Activated T-helper 1 cell treated with anti-CD3 and anti-CD28 coated beads, Interleukin-12 subunit alpha, Interleukin-12 subunit beta, Interleukin-2, Interleukin-4 antibody, amounts not matched to agents 30 ng/mL and 10 ng/mL and 1 ng/mL, durations not matched to agents 14 hours and 24 hours and 36 hours (primary cell): ENCODE measurements around the gene KHDC3L. TPM values are rescaled to one million over a fixed set of nuclear protein-coding genes. Genes with fewer than 3 reads are reported as not detected.
A peak's percentile ranks its signal among the peaks of the same experiment; 100 is the strongest.
"Not testable (repeated sequence)": the region's sequence is repeated elsewhere in the genome, so short reads cannot be mapped to it uniquely, and the experiment has no call there.

ENCODE experiments used
- DNase-seq: peaks from one replicate; pipeline ENCODE4 v3.0.0; 2021; ENCODE audit warnings: low spot score
- H3K27ac Mint-ChIP-seq: one replicate; pipeline ENCODE4 v1.8.0; 2021; ENCODE audit warnings: mild to moderate bottlenecking, mixed read lengths
- H3K27me3 Mint-ChIP-seq: one replicate; pipeline ENCODE4 v1.8.0; 2022; ENCODE audit warnings: mild to moderate bottlenecking, moderate library complexity, mixed read lengths; ENCODE audit not compliant: insufficient read depth
- H3K36me3 Mint-ChIP-seq: one replicate; pipeline ENCODE4 v1.8.0; 2021; ENCODE audit warnings: low read depth, mixed read lengths
- H3K4me1 Mint-ChIP-seq: one replicate; pipeline ENCODE4 v1.8.0; 2021; ENCODE audit warnings: low read depth, mixed read lengths
- H3K4me3 Mint-ChIP-seq: one replicate; pipeline ENCODE4 v1.8.0; 2021; ENCODE audit warnings: mild to moderate bottlenecking, moderate library complexity, mixed read lengths
- H3K9me3 Mint-ChIP-seq: one replicate; pipeline ENCODE4 v1.8.0; 2021; ENCODE audit warnings: mixed read lengths
- intact Hi-C: fragments of 100-400 bp; cut with micrococcal nuclease; formaldehyde crosslinking; loops from one replicate; pipeline ENCODE4 v1.15.1; 2024
- total RNA-seq: library from RNA; stranded (reverse); gene quantifications from 2 replicates; pipeline ENCODE4 v1.2.3, GENCODE V29; 2022

Gene KHDC3L
- total RNA-seq, 1 donor from 2014 or later, result not detected

GRCh38 chr6:73381531-73381930 is 19.1 kb downstream of the KHDC3L start:
- H3K27me3 Mint-ChIP-seq, H3K36me3 Mint-ChIP-seq, H3K4me1 Mint-ChIP-seq, H3K27ac Mint-ChIP-seq, H3K9me3 Mint-ChIP-seq, H3K4me3 Mint-ChIP-seq, intact Hi-C loops, DNase-seq: not testable (repeated sequence)

- peaks cover 5% of the 10 kb centered on the region for H3K27me3 Mint-ChIP-seq
- DNase-seq, result no peak
- H3K9me3 Mint-ChIP-seq, result no peaks in the 10 kb centered on the region
- H3K27ac Mint-ChIP-seq, result no peak overlapping the region
- no peak overlapping the region for H3K4me3 Mint-ChIP-seq
- H3K36me3 Mint-ChIP-seq, result no peaks in the 10 kb centered on the region
- H3K4me1 Mint-ChIP-seq, result no peaks in the 10 kb centered on the region
- intact Hi-C loops, result no loop called here
These were observed 20.1 kb downstream of the KHDC3L start for GRCh38 chr6:73382462-73383113.

GRCh38 chr6:73388433-73388799 is 26.0 kb downstream of the KHDC3L start:
- DNase-seq, result no peak
- Mint-ChIP-seq H3K4me1 (peaks cover 19% of the 10 kb centered on the region), H3K9me3 (no peaks in the 10 kb centered on the region), H3K27ac (peak overlapping the region; percentile 74), H3K36me3 (no peaks in the 10 kb centered on the region), H3K27me3 (peaks cover 4% of the 10 kb centered on the region), H3K4me3 (peak overlapping the region; percentile 75)
- intact Hi-C loops, result loop anchor here (1.0 to 5.0 kb wide), 4 partner anchors 62 to 976 kb away; partner anchors contain the start of gene KCNQ5

GRCh38 chr6:73388800-73389512 is 26.5 kb downstream of the KHDC3L start:
- Mint-ChIP-seq H3K4me1 (peaks cover 19% of the 10 kb centered on the region), H3K27ac (peak overlapping the region; percentile 74), H3K9me3 (no peaks in the 10 kb centered on the region), H3K27me3 (peaks cover 3% of the 10 kb centered on the region), H3K4me3 (peak overlapping the region; percentile 75), H3K36me3 (no peaks in the 10 kb centered on the region)
- DNase-seq, result peak; percentile 51
- intact Hi-C loops, result loop anchor here (1.0 to 5.0 kb wide), 4 partner anchors 62 to 977 kb away; partner anchors contain the start of gene KCNQ5

DNA sequence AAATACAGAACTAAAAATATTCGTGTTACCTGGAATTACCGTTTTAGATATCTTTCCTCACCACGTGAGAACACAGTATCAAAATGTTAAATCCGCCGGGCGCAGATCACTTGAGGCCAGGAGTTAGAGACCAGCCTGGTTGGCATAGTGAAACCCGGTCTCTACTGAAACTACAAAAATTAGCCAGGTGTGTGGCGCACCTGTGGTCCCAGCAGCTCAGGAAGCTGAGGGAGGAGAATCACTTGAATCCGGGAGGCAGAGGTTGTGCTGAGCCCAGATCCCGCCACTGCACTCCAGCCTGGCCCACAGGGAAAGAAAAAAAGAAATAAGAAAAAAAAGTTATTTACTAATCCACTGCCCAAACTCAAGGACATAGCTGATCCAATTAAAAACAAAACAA is 27.4 kb downstream of the KHDC3L start:
- Mint-ChIP-seq H3K27me3 (no peaks in the 10 kb centered on the region), H3K4me1 (peaks cover 19% of the 10 kb centered on the region), H3K27ac (no peak overlapping the region), H3K9me3 (no peaks in the 10 kb centered on the region), H3K4me3 (no peak overlapping the region), H3K36me3 (no peaks in the 10 kb centered on the region)
- DNase-seq, result no peak
- intact Hi-C loops, result loop anchor here (2.0 to 5.0 kb wide), 2 partner anchors 61 to 768 kb away; partner anchors contain the start of gene KCNQ5

DNA sequence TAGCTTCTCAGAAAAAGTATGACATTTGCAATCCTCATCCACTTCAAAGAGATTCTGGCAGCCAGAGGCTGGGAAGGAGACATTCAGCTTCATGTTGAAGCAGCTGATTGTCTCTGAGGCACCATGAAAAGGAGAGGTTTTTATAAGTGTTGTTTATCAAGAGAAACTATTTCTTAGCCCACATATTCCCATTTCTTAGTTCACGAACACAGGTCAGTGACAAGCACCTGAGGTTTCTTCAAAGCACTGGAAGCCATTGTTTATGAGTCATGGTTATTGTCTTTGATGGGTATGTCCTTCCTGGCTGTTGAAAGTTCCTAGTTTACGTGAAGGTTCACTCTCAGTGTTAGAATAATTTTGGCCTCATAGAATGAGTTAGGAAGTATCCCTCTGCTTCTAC is 29.2 kb downstream of the KHDC3L start:
- intact Hi-C loops, result no loop called here
- H3K4me1 Mint-ChIP-seq, result peaks cover 19% of the 10 kb centered on the region
- no peaks in the 10 kb centered on the region for H3K27me3 Mint-ChIP-seq
- H3K9me3 Mint-ChIP-seq, result no peaks in the 10 kb centered on the region
- H3K4me3 Mint-ChIP-seq, result peak overlapping the region; percentile 22
- no peak for DNase-seq
- peak overlapping the region; percentile 49 for H3K27ac Mint-ChIP-seq
- H3K36me3 Mint-ChIP-seq, result peaks cover 3% of the 10 kb centered on the region

- peaks cover 19% of the 10 kb centered on the region for H3K4me1 Mint-ChIP-seq
- H3K27me3 Mint-ChIP-seq, intact Hi-C loops, H3K36me3 Mint-ChIP-seq, H3K27ac Mint-ChIP-seq, DNase-seq, H3K9me3 Mint-ChIP-seq: not testable (repeated sequence)
- H3K4me3 Mint-ChIP-seq, result peak overlapping the region; percentile 22
These were observed 29.7 kb downstream of the KHDC3L start for GRCh38 chr6:73392188-73392587.

DNA sequence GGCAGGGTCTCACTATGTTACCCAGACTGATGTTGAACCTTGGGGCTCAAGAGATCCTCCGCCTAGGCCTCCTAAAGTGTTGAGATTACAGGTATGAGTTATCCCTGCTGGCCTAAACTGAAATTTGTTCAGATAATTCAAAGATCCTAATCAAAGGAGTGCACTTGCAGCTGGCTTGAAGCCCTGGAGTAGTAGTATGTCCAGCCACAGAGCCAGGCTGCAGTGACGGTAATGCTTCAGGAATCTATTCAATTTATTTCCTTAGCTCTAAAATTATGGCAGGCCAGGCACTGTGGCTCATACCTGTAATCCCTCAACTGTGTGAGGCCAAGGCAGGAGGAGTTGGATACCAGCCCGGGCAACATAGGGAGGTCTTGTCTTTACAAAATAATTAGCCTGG is 30.8 kb downstream of the KHDC3L start:
- Mint-ChIP-seq H3K9me3 (no peaks in the 10 kb centered on the region), H3K4me1 (peaks cover 19% of the 10 kb centered on the region), H3K27me3 (no peaks in the 10 kb centered on the region), H3K4me3 (no peak overlapping the region), H3K36me3 (peaks cover 3% of the 10 kb centered on the region), H3K27ac (no peak overlapping the region)
- DNase-seq, result no peak
- intact Hi-C loops, result no loop called here

DNA sequence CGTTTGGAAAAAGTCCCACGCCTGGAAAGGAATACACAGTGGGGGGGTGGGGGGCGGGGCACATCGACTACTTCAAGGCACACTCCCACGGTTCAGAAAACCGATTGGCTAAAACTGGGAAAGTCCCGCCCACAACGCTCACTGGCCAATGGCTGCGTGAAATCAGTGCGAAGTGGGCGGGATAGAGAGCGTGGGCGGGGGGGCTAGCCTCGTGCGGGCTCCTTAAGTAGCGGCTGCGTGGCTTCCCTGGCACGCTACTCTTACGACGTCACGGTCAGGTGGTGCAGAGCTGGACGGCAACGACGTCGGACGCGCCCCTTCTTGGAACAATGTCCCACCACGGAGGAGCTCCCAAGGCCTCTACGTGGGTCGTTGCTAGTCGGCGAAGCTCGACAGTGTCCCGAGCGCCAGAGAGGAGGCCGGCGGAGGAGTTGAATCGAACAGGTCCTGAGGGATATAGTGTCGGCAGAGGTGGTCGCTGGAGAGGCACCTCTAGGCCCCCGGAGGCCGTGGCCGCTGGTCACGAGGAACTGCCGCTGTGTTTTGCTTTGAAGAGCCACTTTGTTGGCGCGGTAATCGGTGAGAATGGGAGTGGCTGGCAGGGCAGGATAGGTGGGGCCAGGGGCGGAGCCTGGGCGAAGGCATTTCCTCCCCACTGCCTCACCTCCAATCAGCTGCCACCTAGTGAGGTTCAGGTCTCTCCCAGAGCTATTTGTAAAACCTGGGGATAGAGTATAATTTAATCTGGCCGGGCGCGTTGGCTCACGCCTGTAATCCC is 32.3 kb downstream of the KHDC3L start, which contains the start of gene DDX43:
TSS of gene DDX43 (plus strand) at position 252 of the 778 bp plus-strand sequence. CDS start at position 330, 78 bp downstream.
- Mint-ChIP-seq H3K36me3 (peaks cover 3% of the 10 kb centered on the region), H3K9me3 (no peaks in the 10 kb centered on the region)

DNA sequence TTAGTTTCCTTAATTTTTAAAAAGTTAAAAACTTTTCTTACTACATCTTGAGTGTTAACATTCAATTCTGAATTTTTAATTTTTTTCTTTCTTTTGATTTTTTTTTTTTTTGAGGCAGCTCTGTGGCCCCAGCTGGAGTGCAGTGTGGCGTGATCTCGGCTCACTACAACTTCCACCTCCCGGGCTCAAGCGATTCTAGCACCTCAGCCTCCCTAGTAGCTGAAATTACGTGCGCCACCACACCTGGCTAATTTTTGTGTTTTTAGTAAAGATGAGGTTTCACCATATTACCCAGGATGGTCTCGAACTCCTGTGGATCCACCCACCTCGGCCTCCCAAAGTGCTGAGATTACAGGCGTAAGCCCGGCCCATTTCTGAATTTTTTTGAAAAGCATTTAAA is 33.4 kb downstream of the KHDC3L start:
- no peak for DNase-seq
- no peak overlapping the region for H3K27ac Mint-ChIP-seq
- peaks cover 13% of the 10 kb centered on the region for H3K4me1 Mint-ChIP-seq
- no peaks in the 10 kb centered on the region for H3K27me3 Mint-ChIP-seq
- H3K4me3 Mint-ChIP-seq, result no peak overlapping the region
- H3K36me3 Mint-ChIP-seq, result peaks cover 3% of the 10 kb centered on the region
- no peaks in the 10 kb centered on the region for H3K9me3 Mint-ChIP-seq
- intact Hi-C loops, result no loop called here

More for the DNA sequence above, 32.3 kb downstream of the KHDC3L start, which contains the start of gene DDX43:
- peak; percentile 36 for DNase-seq
- Mint-ChIP-seq H3K4me3 (peak within 1 kb of the TSS; percentile 77), H3K4me1 (peaks cover 14% of the 10 kb centered on the region), H3K27me3 (no peaks in the 10 kb centered on the region), H3K27ac (peak within 1 kb of the TSS; percentile 79)
- intact Hi-C loops, result no loop called here

DNA sequence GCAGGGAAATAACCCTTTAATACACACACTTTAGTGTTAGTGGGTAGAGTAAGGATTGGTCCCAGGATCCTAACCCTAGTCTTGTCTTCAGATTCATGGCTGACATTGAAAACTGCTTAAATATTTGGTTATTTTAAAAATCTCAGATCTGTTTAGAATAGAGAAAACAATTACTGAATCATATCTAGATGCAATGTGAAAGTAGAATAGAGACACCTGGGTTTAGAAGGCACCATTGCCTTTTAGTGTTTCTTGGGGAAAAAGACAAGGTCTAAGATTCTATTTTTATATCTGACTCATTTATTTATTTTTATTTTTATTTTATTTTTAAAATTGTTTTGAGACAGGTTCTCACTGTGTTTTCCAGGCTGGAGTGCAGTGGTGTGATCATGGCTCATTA is 38.2 kb downstream of the KHDC3L start:
- Mint-ChIP-seq H3K36me3 (peaks cover 3% of the 10 kb centered on the region), H3K27me3 (no peaks in the 10 kb centered on the region), H3K4me1 (no peaks in the 10 kb centered on the region), H3K4me3 (no peak overlapping the region), H3K9me3 (no peaks in the 10 kb centered on the region), H3K27ac (no peak overlapping the region)
- DNase-seq, result no peak
- intact Hi-C loops, result no loop called here

DNA sequence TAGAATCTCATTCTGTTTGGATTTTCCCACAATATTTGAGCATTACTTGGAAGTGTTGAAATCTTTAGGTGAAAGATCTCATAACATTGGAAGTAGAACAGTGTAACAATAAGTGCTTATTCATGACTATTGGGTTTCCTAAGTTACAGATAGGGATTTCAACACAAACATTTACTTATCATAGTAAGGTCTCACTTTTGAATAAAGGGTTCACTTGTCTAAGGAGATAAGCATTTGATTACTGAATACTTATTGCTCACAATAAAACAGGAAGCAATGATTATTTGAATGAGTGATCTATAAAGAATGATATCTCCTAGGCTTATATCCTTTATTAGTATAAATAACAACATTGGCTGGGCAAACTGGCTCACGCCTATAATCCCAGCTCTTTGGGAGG is 46.9 kb downstream of the KHDC3L start:
- Mint-ChIP-seq H3K9me3 (no peaks in the 10 kb centered on the region), H3K36me3 (peaks cover 9% of the 10 kb centered on the region), H3K27ac (no peak overlapping the region), H3K4me1 (no peaks in the 10 kb centered on the region), H3K27me3 (no peaks in the 10 kb centered on the region), H3K4me3 (no peak overlapping the region)
- intact Hi-C loops, result no loop called here
- no peak for DNase-seq

GRCh38 chr6:73413102-73413501 is 50.6 kb downstream of the KHDC3L start:
- H3K27me3 Mint-ChIP-seq, result no peaks in the 10 kb centered on the region
- no peak overlapping the region for H3K4me3 Mint-ChIP-seq
- no peak for DNase-seq
- H3K9me3 Mint-ChIP-seq, result no peaks in the 10 kb centered on the region
- peaks cover 10% of the 10 kb centered on the region for H3K4me1 Mint-ChIP-seq
- intact Hi-C loops, result no loop called here
- peaks cover 25% of the 10 kb centered on the region for H3K36me3 Mint-ChIP-seq
- H3K27ac Mint-ChIP-seq, result no peak overlapping the region
